ENCODE data around the gene CCDC187.
"Not testable (repeated sequence)": the region's sequence is repeated elsewhere in the genome, so short reads cannot be mapped to it uniquely, and the experiment has no call there.

CCDC187 gene

DNA sequence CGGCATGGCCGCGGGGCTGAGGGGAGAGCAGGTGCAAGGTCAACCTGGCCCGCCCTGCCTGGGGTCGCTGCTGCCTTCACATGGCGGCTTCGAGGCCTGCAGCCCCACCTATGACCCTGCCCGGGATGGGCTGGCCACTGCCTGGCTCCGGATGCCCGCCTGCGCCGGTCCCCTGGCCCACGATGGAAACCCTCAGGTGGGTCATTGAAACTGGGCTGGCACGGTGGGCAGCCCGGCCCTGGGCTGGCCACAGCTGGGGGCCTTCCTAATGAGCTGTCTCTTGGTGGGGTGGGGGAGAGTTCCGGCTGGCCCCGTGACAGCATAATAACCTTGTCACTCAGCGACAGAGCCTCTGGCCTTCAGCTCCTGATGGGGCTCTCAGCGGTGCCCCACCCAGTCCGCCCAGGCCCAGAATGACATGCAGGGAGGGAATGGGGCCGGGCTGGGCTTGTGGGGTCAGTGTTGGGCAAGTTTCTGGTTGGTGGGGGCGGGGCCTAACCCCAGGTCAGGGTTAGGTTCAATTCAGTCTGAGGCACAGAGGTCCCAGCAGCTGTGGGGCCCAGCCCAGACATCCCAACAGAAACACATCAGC, at the start of gene CCDC187:
TSS of gene CCDC187 (minus strand) at position 270 of the 592 bp plus-strand sequence. CDS start at position 6, 264 bp downstream.
- DNase-seq (ENCODE audit: low read depth), result no peak

- DNase-seq (ENCODE audit: low read depth), result no peak
Observed at GRCh38 chr9:136353088-136353487, 49.2 kb upstream of the CCDC187 start.

DNA sequence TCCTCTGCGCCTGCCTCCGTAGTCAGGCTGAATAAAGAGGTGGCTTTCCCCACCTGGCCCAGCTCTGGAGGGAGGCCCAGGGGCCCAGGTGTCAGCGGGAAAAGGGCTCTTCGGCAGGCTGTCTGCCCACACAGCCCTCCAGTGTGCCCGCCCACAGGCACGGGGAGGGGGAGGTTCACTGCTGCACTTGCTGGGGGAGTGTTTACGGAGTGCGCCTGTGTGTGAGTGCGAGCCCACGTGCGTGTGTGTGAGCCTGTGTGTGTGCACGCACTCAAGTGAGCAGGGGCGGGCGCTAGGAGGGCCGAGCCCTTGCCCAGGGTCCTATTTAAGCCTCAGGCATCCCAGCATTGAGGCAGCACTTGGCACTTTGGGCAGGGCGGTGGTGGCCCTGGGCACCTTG, 48.8 kb upstream of the CCDC187 start:
- DNase-seq (ENCODE audit: low read depth), result no peak

DNA sequence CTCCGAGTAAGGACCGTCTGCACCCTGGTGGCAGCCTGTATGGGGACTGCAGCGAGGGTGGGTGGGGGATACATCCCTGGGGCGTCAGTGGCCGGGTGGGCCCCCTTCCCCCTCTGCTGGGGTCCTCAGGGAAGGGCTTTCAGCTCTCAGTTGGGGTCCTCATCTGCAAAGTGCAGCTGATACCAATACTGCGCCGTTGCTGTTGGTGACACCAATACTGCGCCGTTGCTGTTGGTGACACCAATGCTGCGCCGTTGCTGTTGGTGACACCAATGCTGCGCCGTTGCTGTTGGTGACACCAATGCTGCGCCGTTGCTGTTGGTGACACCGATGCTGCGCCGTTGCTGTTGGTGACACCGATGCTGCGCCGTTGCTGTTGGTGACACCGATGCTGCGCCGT, 48.0 kb upstream of the CCDC187 start:
- DNase-seq (ENCODE audit: low read depth), result not testable (repeated sequence)

DNA sequence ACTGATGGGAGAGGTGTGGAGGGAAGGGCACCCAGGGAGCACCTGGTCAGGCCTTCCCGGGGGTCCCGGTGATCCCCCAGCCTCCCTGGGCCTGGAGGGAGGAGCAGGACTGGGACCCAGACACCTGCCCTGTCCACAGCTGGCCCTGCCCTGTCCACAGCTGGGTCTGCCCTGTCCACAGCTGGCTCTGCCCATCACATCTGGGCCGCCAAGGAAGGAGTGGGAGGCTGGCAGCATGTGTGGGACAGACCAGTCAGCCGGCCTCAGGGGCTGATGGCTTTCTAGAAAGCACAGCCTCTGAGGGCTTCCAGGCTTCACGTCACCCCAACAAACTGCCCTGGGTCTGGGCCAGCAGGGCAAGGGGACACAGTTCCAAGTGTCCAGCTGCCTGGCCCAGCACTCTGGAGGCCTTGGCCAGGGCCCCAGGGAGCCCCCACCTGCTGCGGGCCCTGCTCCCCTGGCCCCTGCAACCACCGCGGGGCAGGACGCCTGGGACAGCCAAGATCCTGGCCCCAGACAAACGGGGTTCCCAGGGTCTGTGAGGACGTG, 47.4 kb upstream of the CCDC187 start:
- no peak for DNase-seq (ENCODE audit: low read depth)

DNA sequence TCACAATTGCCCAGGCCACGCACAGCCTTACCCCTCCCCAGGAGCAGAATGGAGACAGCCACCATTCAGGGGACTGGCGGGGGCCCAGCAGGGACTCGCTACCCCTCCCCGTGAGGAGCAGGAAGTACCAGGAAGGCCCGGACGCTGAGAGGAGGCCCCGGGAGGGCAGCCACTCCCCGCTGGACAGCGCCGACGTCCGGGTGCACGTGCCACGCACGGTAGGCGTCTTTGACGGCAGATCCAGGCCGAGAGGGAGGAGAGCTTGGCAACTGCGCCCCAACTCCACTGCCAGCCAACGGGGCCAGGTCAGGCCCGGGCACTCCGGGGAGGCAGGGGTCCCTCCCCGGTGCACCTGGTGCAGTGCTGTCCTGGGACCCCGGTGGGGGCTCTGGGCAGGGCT, 45.7 kb upstream of the CCDC187 start:
- no peak for DNase-seq (ENCODE audit: low read depth)

DNA sequence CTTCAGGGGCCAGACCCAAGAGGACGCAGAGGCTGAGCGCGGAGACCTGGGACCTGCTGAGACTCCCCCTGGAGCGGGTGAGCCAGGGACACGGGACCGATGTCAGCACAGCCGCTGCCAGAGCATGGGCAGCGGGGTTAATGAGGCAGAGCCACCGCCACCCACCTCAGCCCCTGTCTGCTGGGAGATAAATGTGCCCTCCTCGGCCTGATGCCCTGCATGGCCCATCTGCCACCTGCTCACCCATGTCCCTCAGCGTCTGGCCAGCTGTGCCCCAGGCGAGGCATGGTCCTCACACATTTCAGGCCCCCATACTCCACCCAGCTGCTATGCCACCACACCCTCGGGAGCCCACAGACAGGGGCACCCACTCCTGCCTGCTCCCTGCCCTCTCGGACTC, 44.8 kb upstream of the CCDC187 start:
- DNase-seq (ENCODE audit: low read depth), result no peak

DNA sequence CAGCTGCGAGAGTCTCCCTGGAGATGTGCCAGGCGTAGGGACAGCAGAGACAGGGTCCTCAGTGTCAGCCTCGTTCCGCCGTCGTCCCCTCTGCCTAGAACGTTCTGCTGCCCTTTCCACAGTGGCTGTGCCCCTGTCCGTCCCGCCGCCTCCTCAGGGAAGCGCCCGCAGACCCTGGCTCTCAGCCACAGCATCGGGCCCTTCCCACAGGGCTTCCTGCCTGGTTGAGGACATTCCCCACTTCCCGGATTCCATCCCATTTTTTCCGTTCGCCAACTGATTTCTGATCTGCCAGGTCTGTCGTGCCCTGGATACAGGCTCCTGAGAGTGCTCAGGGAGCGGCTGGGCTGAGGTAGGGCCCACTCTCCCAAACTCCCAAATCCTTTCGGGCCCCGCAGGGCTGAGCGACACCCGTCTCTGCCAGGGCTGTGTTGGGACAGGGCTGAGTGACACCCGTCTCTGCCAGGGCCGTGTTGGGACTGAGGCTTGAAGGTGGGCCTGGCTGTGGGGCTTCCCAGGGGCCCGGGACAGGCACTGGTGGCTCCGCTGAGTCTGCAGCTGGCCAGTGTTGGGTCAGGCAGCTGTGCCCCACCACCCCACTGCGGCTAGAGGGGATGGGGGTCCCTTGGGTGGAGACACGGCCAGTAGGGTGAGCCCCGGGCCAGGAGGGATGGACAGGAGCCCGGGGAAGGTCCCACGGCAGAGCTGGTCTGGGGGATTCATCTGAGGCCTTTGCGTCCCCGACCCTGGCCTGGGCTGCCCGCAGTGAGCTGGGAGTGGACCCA, 43.8 kb upstream of the CCDC187 start:
- no peak for DNase-seq (ENCODE audit: low read depth)

DNA sequence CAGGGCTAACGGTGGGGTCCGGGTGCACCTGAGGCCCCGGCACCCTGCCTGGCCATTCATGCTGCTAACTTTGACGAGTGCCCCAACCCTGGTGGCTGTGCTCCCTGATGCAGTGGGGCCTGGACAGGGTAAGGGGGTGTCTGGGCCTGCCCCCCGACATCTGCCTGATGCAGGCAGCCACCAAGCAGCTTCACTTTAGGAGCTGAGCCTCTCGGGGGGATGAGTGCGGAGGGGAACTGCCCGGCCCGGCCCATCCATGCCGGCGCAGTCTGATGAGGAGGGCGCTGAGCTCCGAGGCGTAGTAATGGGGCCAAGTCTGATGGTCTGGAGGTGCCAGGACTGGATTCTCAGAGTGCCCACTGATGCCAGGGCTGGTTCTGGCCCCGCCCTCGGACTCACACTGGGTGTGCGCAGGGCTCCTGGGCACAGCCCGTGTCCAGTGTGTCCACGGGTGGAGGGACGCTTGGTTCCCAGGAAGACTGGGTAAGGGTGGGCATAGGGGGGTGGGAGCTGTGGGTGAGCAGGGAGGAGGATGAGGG, 43.1 kb upstream of the CCDC187 start:
- no peak for DNase-seq (ENCODE audit: low read depth)

- DNase-seq (ENCODE audit: low read depth), result no peak
Observed at GRCh38 chr9:136346157-136346481, 42.2 kb upstream of the CCDC187 start.

GRCh38 chr9:136345281-136346156, 41.6 kb upstream of the CCDC187 start:
- no peak for DNase-seq (ENCODE audit: low read depth)

GRCh38 chr9:136344544-136345280, 40.8 kb upstream of the CCDC187 start:
- no peak for DNase-seq (ENCODE audit: low read depth)

GRCh38 chr9:136343884-136344269, 40.0 kb upstream of the CCDC187 start:
- no peak for DNase-seq (ENCODE audit: low read depth)

DNA sequence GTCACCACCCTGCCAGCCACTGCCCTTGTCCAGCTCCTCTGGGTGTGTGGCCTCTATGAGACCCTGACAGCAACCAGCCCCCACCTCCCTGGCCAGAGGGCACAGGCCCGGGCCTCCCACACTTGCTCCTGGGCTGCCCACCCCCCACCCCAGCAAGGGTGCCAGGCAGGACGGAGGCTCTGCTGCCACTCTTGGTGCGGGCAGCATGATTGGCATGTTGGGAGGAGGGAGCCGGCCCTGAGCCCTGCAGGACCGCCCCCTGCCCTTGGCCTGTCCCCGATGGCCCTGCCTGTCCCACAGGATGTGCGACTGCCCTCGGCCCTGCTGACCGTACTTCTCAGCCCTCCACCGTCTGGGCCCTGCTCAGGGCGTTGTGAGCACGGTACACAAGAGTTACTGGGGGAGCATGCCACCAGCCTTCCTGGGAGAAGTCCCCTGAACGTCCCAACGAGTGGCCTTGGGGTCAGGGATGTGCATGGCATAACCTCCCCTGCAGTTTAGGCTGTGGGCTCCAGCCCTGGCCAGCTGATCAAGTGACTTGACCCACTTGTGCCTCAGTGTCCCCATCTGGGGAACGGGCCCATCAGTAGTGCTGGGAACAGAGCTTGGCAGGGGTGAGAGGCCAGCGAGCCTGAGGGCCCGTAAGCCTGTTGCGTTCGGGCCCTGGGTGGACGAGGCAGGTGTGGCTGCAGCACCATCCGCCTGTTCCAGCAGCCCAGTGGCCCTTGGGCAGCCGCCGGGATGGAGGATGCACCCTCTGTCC, 39.4 kb upstream of the CCDC187 start:
- no peak for DNase-seq (ENCODE audit: low read depth)

- DNase-seq (ENCODE audit: low read depth), result peak; percentile 46
Observed at GRCh38 chr9:136342181-136343120, 38.6 kb upstream of the CCDC187 start.

GRCh38 chr9:136341769-136342168, 37.9 kb upstream of the CCDC187 start:
- no peak for DNase-seq (ENCODE audit: low read depth)

DNA sequence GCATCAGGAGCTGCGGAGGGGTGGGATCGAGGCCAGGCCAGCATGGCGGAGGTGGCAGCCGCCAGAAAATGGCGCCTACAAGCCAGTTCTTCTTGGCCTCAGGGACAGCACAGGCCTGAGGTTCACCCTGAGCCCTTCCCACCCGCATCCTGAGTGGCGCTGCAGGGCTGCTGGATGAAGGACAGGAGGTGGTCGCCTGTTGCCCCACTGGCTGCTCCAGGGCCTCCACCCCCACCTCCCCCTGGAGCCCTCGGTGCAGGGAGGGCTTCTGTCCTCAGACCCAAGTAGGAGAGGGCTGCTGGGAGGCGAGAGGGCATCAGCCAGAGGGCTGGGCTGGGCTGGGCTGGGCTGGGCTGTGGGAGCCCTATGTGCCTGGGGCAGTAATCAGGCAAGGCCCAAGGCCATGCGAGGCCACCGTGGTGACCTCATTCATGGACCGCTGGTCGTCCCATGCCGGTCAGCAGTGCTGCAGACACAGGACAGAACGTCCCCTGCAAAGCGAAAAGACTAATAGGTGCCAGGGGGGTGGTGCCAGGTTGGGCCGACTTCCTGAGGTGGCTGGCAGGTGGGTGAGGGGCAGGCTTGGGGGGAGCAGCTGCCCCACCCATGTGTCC, 37.3 kb upstream of the CCDC187 start:
- DNase-seq (ENCODE audit: low read depth), result no peak

- no peak for DNase-seq (ENCODE audit: low read depth)
Observed at GRCh38 chr9:136340356-136341041, 36.6 kb upstream of the CCDC187 start.

DNA sequence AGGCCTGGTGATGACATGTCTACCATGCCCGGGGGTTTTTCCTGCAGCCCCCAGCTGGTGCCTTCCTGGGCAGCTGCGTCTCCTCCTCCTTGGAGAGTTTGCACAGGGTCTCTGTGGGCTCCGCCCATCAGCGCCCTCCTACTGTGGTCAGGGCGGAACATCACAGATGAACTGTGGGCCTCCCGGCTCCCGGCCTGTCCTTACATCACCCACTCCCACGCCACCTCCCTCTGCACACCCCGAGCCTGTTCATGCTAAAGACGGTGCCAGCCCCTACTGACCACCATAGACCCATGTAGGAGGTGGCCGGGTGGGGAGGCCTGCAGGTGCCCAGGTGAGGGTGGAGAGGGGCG, 36.0 kb upstream of the CCDC187 start:
- no peak for DNase-seq (ENCODE audit: low read depth)

Measured in activated T-cell treated with anti-CD3 and anti-CD28 coated beads for 1 hour (primary cell).